ENCODE results near the gene ANKRD29.
"Not testable (repeated sequence)": the region's sequence is repeated elsewhere in the genome, so short reads cannot be mapped to it uniquely, and the experiment has no call there.

The ANKRD29 gene

GRCh38 chr18:23578891-23579653 lies 83.6 kb downstream of the ANKRD29 start:
- no peak for DNase-seq

DNA sequence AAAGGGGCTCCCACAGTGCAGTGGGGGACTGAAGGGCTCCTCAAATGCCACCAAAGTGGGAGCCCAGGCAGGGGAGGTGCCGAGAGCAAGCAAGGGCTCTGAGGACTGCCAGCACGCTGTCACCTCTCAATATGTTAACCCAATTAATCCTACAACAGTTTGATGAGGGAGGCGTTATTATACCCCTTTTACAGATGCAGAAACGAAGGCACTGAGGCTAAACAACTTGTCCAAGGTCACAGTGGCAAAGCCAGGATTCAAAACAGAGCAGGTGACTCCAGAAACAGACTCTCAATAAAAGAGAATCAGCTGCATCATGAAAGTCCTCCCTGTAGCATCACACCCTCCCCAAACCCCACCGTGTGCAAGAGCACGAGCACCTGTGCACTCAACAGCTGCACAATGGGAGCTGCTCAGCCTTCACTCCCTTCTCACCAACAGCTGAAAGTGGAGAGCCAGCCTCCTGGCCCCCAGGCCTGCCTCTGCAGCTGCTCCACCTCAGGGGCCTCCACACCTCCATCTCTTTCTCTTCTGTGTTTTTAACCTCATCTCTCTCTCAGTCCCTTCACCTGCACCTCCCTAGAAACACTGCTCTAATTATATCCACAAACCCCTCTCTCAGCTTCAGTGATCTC lies 84.5 kb downstream of the ANKRD29 start:
- no peak for DNase-seq

- DNase-seq = not testable (repeated sequence)
Measured at GRCh38 chr18:23577521-23577920, 85.2 kb downstream of the ANKRD29 start.

DNA sequence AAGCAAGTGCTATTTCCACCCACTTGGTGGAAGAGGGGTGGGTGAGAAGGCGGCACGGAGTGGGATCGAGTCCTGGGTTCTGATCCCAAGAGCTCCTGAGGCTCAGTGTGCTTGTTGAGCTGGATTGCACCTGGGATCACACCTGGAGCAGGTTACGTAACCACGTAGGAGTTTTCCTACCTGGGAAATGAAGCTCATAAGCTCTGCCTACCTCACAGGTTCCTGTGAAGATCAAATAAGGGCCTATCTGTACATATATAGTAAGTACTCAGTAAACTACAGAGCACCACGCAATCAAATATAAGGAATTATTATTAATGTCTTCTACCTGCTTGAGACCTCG lies 87.4 kb downstream of the ANKRD29 start:
- DNase-seq = no peak

DNA sequence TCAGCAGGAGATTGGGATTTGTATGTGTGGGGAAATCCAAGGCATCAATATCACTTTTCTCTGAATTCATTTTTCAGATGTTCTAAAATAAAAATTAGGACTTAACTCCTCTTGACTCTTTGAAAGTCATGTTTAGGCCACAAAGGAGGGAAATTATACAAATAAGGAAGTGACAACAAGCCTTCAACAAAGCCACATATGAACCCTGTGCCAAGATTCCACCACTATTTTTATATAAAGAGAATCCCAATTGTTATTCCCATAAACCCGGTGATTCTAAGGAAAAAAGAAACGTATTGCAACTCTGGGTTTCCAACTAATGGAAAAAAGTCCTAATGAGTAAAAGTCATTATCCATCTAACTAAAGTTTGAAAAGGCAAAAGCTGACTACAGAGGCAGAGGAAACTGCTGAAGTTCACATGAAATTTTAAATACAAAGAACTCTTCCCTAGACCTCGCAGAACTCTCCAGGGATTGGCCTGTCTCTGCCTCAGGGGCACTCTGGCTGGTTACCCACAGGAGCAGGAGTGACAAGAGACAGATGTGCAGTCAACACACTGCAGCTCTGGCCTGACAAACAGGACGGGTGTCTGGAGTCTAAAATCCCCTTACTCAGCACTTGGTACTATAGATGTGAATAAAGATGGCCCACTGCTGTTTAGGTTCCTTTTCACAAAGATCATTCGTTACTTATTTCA lies 88.0 kb downstream of the ANKRD29 start:
- no peak for DNase-seq

- DNase-seq = no peak
Measured at GRCh38 chr18:23573626-23574431, 88.9 kb downstream of the ANKRD29 start.

DNA sequence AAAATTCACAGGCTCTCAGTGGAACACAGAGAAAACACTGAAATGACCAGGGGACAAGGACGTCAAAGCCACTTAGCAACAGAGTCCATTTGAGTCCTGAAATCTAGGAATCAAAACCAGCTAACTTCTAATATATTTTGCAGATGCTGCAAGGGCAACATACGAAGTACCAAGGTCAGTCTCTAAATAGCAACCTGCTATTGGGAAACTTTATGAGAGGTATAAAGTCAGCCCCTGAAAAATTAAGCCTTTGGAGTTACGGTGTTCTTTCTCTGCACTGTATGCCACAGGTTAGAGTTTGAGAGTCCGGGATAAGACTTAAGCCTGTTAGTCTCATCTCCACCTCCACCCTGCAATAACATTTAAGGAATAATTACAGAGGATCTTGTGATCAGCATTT lies 89.7 kb downstream of the ANKRD29 start:
- no peak for DNase-seq

DNA sequence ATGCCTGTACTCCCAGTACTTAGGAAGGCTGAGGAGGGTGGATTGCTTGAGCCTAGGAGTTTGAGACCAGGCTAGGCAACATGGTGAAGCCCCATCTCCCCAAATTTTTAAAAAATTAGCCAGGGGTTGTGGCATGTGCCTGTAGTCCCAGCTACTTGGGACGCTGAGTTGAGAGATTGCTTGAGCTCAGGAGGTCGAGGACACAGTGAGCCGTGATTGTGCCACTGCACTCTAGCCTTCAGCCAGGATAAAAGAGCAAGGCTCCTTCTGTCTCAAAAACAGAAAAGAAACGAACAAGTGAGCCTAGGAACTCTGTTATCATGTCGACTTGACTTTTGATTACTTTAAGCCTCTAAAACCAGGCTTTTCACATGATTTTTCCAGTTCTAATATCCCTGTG lies 90.1 kb downstream of the ANKRD29 start:
- no peak for DNase-seq

DNA sequence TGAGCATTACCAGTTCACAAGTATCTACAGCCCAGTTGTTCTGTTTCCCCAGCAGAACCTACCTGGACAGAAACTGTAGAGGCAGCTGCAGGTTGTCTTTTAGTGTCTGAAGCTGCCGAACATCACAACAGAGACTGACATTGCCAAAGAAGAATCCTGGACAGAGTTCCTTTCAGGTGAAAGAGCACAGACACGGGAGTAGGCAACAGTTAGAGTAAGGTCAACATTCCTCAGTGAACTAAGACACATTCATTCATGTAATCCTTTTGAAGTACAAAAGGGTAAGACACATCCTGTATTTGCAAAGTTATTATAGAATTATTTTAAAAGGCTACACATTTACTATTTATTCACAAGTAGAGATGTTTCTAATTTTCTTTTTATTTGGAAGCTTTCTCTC lies 90.7 kb downstream of the ANKRD29 start:
- no peak for DNase-seq

- DNase-seq = no peak
Measured at GRCh38 chr18:23570912-23571504, 91.7 kb downstream of the ANKRD29 start.

DNA sequence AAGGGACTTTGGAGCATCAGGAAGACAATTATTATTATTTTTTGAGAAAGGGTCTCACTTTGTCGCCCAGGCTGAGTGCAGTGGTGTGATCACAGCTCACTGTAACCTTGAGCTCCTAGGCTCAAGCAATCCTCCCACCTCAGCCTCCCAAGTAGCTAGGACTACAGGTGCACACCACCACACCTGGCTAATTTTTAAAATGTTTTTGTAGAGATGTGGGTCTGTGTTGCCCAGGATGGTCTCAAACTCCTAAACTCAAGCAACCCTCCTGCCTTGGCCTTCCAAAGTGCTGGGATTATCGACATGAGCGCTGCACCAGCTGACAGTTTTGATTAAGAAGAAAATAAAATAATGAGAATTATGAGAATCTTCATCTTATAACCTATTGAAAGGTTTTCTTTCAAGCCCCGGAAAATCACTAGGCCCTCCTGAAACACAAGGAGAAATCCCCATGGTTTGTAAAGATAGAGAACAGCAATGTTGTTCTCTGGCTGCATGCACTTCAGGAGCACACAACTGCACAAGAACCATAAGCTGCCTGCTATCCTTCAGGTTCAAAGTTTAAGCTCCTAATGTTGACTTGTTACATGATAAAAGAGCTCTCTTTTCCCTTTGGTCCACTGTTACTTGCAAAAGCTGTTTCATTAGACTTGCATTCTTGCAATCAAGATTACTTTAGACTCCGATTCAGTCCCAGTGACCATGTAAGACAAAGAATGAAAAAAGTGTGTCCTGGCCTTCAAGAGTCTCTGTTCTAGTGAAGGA lies 93.2 kb downstream of the ANKRD29 start:
- DNase-seq = no peak

GRCh38 chr18:23568281-23569138 lies 94.2 kb downstream of the ANKRD29 start:
- DNase-seq = no peak

DNA sequence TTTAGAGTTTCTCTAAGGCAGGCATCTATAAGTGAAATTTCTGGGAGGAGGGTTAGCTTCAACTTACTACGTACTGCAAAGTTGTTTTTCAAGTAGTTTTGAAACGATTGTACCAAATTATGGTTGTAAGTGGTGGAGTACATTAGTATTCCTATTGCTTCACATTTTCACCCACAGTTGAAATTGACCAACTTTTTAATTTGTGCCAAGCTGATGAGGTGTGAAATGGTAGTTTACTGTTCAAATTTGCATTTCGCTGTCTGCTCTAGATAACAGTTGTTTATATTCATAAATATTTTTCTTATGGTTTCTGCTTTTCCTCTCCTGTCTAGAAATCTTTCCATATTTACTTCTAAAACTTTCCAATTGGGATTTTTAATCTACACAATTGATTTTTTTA lies 95.0 kb downstream of the ANKRD29 start:
- no peak for DNase-seq

DNA sequence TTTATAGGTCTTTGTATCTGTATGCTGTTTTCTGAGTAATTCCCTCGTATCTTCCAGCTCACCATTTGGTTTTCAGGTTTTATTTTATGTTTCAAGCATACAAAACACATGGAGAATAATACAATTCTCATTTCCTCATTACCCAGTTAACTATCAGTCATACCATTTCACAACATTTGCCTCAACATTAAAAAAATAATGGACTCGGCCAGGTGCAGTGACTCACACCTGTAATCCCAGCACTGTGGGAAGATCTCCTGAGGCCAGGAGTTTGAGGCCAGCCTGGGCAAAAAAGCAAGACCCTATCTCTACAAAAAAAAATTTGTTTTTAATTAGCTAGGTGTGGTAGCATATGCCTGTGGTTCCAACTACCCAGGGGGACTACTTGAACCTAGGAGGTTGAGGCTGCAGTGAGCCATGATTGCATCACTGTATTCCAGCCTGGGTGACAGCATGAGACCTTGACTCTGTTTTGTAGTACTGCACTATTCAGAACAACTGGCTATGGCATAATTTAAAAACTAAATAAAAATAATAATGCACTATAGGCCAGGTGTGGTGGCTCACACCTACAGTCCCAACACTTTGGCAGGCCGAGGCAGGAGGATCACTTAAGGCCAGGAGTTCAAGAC lies 96.7 kb downstream of the ANKRD29 start:
- DNase-seq = no peak

DNA sequence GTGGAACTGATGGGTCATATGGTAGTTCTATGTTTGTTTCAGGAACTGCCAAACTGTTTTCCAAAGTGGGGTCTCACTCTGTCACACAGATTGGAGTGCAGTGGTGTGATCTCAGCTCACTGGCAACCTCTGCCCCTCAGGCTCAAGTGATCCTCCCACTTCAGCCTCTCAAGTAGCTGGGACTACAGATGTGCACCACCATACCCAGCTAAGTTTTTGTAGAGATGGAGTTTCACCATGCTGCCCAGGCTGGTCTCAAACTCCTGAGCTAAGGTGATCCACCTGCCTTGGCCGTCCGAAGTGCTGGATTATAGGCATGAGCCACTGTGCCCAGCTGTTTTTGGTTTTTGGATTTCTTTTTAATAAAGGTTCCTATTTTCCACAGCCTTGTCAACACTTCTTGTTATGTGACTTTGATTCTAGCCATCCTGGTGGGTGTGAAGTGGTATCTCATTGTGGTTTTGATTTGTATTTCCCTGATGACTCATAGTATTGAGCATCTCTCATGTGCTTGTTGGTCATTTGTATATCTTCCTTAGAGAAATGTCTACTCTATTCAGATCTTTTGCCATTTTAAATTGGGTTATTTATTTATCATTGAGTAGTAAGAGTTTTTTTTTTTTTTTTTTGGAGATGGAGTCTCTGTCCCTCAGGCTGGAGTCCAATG lies 99.2 kb downstream of the ANKRD29 start:
- DNase-seq = no peak

GRCh38 chr18:23560186-23560585 lies 102.5 kb downstream of the ANKRD29 start:
- DNase-seq = no peak

GRCh38 chr18:23557511-23557910 lies 105.2 kb downstream of the ANKRD29 start:
- DNase-seq = not testable (repeated sequence)

DNA sequence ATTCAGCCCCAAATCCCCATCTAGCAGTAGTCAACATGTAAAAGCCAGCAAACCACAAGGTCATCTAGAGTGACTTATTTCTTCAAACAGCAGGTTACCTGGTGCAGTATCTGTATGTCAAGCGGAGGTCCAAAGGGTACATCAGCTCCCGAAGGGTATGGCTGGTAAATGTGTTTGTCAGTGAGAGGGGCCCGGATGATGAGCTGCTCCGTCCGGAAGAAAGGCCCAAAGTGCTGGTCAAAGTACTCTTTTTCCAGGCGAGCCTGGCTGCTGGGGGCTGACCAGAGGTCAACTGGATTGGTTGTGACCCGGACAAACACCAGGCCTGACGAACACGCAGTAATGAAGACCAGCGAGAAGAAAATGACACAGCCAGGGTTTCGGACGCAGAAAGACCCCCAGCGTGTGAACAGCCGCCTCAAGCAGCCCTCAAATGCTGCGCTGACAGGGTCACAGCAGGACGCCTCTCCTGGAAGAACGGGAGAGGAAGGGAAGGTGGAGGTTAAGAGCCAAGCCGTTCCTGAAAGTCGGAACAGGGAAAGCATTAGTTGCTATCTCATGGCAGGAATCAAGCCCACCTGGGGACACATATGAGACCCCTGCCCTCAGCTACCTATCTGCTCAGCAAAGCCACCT lies 106.4 kb downstream of the ANKRD29 start:
- DNase-seq = no peak

DNA sequence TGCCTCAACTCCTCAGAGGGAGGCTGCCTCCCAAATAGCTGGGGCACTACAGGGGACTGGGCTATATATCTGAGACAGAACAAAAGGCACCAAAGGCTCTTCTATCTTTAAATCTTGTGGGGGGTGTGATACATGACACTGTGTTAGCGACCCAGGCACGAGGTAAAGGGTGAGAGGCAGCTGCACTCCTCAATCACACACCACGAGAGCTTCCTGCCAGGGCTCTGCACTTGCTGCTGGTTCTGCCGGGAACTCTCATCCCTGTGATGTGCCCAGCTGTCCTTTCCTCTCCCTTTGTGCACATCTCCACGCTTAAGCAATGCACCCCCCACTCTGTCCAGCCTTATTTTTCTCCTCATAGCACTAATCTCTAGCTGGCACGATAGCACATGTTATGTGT lies 108.8 kb downstream of the ANKRD29 start:
- peak; percentile 42 to 83 for DNase-seq

DNA sequence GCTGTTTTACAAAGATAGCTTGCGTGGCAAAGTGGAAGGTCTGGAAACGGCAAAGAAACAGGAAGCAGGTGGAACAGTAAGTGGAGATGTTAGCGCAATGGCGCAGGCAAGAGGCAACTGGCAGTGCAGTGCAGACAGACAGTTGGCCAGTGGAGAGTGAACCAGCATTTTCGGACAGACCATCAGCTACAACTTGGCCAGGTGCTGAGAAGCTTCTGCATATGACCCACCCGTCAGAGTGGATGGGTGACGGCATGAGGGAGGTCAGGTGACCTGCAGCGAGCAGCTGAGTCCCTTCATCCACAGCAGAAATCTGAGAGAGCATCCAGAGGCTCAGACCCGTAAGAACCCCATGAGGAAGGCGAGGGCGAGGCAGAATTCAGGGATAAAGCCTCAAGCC lies 110.2 kb downstream of the ANKRD29 start:
- DNase-seq = no peak
